ENCODE results near the gene KMT5C.
A peak's percentile ranks its signal among the peaks of the same experiment; 100 is the strongest.

The KMT5C gene

GRCh38 chr19:55362990-55363716, 23.5 kb downstream of the KMT5C start, which contains the start of gene GARIN5B:
Gene GARIN5B, minus strand, starts transcription at chr19:55363260. Its CDS starts 194 bp downstream, at chr19:55363066.
- H3K27me3 ChIP-seq (ENCODE audit: control insufficient read depth, insufficient read depth, low read length), result peaks cover 10% of the 10 kb centered on the region
- no peak within 1 kb of the TSS for H3K4me3 ChIP-seq (ENCODE audit: low read length)
- no peaks in the 10 kb centered on the region for H3K9me3 ChIP-seq (ENCODE audit: control insufficient read depth, low read depth, low read length)
- H3K9ac ChIP-seq (ENCODE audit: low read length), result no peak within 1 kb of the TSS
- no peak within 1 kb of the TSS for H3K27ac ChIP-seq (ENCODE audit: low read length)
- H3K4me1 ChIP-seq (ENCODE audit: control insufficient read depth, low read depth, low read length), result peaks cover 4% of the 10 kb centered on the region
- no peaks in the 10 kb centered on the region for H3K36me3 ChIP-seq (ENCODE audit: control insufficient read depth, low read depth, low read length)

GRCh38 chr19:55365245-55365644, 25.6 kb downstream of the KMT5C start:
- Histone ChIP-seq H3K36me3 (ENCODE audit: control insufficient read depth, low read depth, low read length) (no peaks in the 10 kb centered on the region), H3K9me3 (ENCODE audit: control insufficient read depth, low read depth, low read length) (no peaks in the 10 kb centered on the region)

GRCh38 chr19:55365964-55366363, 26.3 kb downstream of the KMT5C start:
- Histone ChIP-seq H3K9me3 (ENCODE audit: control insufficient read depth, low read depth, low read length) (no peaks in the 10 kb centered on the region), H3K36me3 (ENCODE audit: control insufficient read depth, low read depth, low read length) (no peaks in the 10 kb centered on the region), H3K27ac (ENCODE audit: low read length) (no peak overlapping the region), H3K4me1 (ENCODE audit: control insufficient read depth, low read depth, low read length) (peaks cover 4% of the 10 kb centered on the region), H3K27me3 (ENCODE audit: control insufficient read depth, insufficient read depth, low read length) (peaks cover 30% of the 10 kb centered on the region), H3K4me3 (ENCODE audit: low read length) (no peak overlapping the region), H3K9ac (ENCODE audit: low read length) (no peak overlapping the region)

More at GRCh38 chr19:55365245-55365644, 25.6 kb downstream of the KMT5C start:
- Histone ChIP-seq H3K27ac (ENCODE audit: low read length) (no peak overlapping the region), H3K4me1 (ENCODE audit: control insufficient read depth, low read depth, low read length) (peaks cover 4% of the 10 kb centered on the region), H3K4me3 (ENCODE audit: low read length) (no peak overlapping the region), H3K9ac (ENCODE audit: low read length) (no peak overlapping the region), H3K27me3 (ENCODE audit: control insufficient read depth, insufficient read depth, low read length) (peaks cover 24% of the 10 kb centered on the region)

- Histone ChIP-seq H3K9ac (ENCODE audit: low read length) (no peak overlapping the region), H3K9me3 (ENCODE audit: control insufficient read depth, low read depth, low read length) (no peaks in the 10 kb centered on the region), H3K36me3 (ENCODE audit: control insufficient read depth, low read depth, low read length) (no peaks in the 10 kb centered on the region), H3K4me3 (ENCODE audit: low read length) (no peak overlapping the region), H3K4me1 (ENCODE audit: control insufficient read depth, low read depth, low read length) (peaks cover 4% of the 10 kb centered on the region), H3K27ac (ENCODE audit: low read length) (no peak overlapping the region), H3K27me3 (ENCODE audit: control insufficient read depth, insufficient read depth, low read length) (peaks cover 38% of the 10 kb centered on the region)
These were observed 27.1 kb downstream of the KMT5C start for GRCh38 chr19:55366790-55367189.

GRCh38 chr19:55368106-55368505, 28.4 kb downstream of the KMT5C start:
- H3K9me3 ChIP-seq (ENCODE audit: control insufficient read depth, low read depth, low read length), result no peaks in the 10 kb centered on the region
- no peak overlapping the region for H3K9ac ChIP-seq (ENCODE audit: low read length)
- H3K36me3 ChIP-seq (ENCODE audit: control insufficient read depth, low read depth, low read length), result no peaks in the 10 kb centered on the region
- H3K27ac ChIP-seq (ENCODE audit: low read length), result no peak overlapping the region
- H3K4me3 ChIP-seq (ENCODE audit: low read length), result no peak overlapping the region
- H3K27me3 ChIP-seq (ENCODE audit: control insufficient read depth, insufficient read depth, low read length), result peaks cover 49% of the 10 kb centered on the region
- peaks cover under 1% of the 10 kb centered on the region for H3K4me1 ChIP-seq (ENCODE audit: control insufficient read depth, low read depth, low read length)

- Histone ChIP-seq H3K9ac (ENCODE audit: low read length) (no peak overlapping the region), H3K27ac (ENCODE audit: low read length) (no peak overlapping the region), H3K9me3 (ENCODE audit: control insufficient read depth, low read depth, low read length) (no peaks in the 10 kb centered on the region), H3K36me3 (ENCODE audit: control insufficient read depth, low read depth, low read length) (no peaks in the 10 kb centered on the region), H3K27me3 (ENCODE audit: control insufficient read depth, insufficient read depth, low read length) (peaks cover 47% of the 10 kb centered on the region), H3K4me1 (ENCODE audit: control insufficient read depth, low read depth, low read length) (peaks cover 4% of the 10 kb centered on the region), H3K4me3 (ENCODE audit: low read length) (peak overlapping the region; percentile 40)
These were observed 29.3 kb downstream of the KMT5C start for GRCh38 chr19:55368701-55369563.

- H3K27ac ChIP-seq (ENCODE audit: low read length), result no peak overlapping the region
- peaks cover 46% of the 10 kb centered on the region for H3K27me3 ChIP-seq (ENCODE audit: control insufficient read depth, insufficient read depth, low read length)
- peaks cover 8% of the 10 kb centered on the region for H3K4me1 ChIP-seq (ENCODE audit: control insufficient read depth, low read depth, low read length)
- no peaks in the 10 kb centered on the region for H3K36me3 ChIP-seq (ENCODE audit: control insufficient read depth, low read depth, low read length)
- no peaks in the 10 kb centered on the region for H3K9me3 ChIP-seq (ENCODE audit: control insufficient read depth, low read depth, low read length)
- peak overlapping the region; percentile 54 for H3K4me3 ChIP-seq (ENCODE audit: low read length)
- H3K9ac ChIP-seq (ENCODE audit: low read length), result no peak overlapping the region
These were observed 30.1 kb downstream of the KMT5C start for GRCh38 chr19:55369653-55370304.

- Histone ChIP-seq H3K9me3 (ENCODE audit: control insufficient read depth, low read depth, low read length) (no peaks in the 10 kb centered on the region), H3K4me1 (ENCODE audit: control insufficient read depth, low read depth, low read length) (peaks cover 8% of the 10 kb centered on the region)
These were observed 30.8 kb downstream of the KMT5C start, which contains the start of gene IL11 for GRCh38 chr19:55370305-55370988. Gene IL11, minus strand, starts transcription at chr19:55370463. Its CDS starts 153 bp downstream, at chr19:55370310.

GRCh38 chr19:55372316-55373081, 32.8 kb downstream of the KMT5C start:
- H3K4me1 ChIP-seq (ENCODE audit: control insufficient read depth, low read depth, low read length), result peaks cover 19% of the 10 kb centered on the region
- H3K27me3 ChIP-seq (ENCODE audit: control insufficient read depth, insufficient read depth, low read length), result peaks cover 53% of the 10 kb centered on the region
- H3K27ac ChIP-seq (ENCODE audit: low read length), result no peak overlapping the region
- no peaks in the 10 kb centered on the region for H3K36me3 ChIP-seq (ENCODE audit: control insufficient read depth, low read depth, low read length)
- no peaks in the 10 kb centered on the region for H3K9me3 ChIP-seq (ENCODE audit: control insufficient read depth, low read depth, low read length)
- no peak overlapping the region for H3K4me3 ChIP-seq (ENCODE audit: low read length)
- no peak overlapping the region for H3K9ac ChIP-seq (ENCODE audit: low read length)

More at GRCh38 chr19:55370305-55370988, 30.8 kb downstream of the KMT5C start, which contains the start of gene IL11:
- no peaks in the 10 kb centered on the region for H3K36me3 ChIP-seq (ENCODE audit: control insufficient read depth, low read depth, low read length)
- H3K4me3 ChIP-seq (ENCODE audit: low read length), result peak within 1 kb of the TSS; percentile 54
- H3K9ac ChIP-seq (ENCODE audit: low read length), result no peak within 1 kb of the TSS
- no peak within 1 kb of the TSS for H3K27ac ChIP-seq (ENCODE audit: low read length)
- peaks cover 46% of the 10 kb centered on the region for H3K27me3 ChIP-seq (ENCODE audit: control insufficient read depth, insufficient read depth, low read length)

GRCh38 chr19:55373306-55373992, 33.8 kb downstream of the KMT5C start:
- no peaks in the 10 kb centered on the region for H3K36me3 ChIP-seq (ENCODE audit: control insufficient read depth, low read depth, low read length)
- no peak overlapping the region for H3K4me3 ChIP-seq (ENCODE audit: low read length)
- H3K27me3 ChIP-seq (ENCODE audit: control insufficient read depth, insufficient read depth, low read length), result peaks cover 53% of the 10 kb centered on the region
- no peak overlapping the region for H3K9ac ChIP-seq (ENCODE audit: low read length)
- peaks cover 25% of the 10 kb centered on the region for H3K4me1 ChIP-seq (ENCODE audit: control insufficient read depth, low read depth, low read length)
- no peak overlapping the region for H3K27ac ChIP-seq (ENCODE audit: low read length)
- H3K9me3 ChIP-seq (ENCODE audit: control insufficient read depth, low read depth, low read length), result no peaks in the 10 kb centered on the region

Data from iPS-18a (cell line).